NCI-H2227 treated with DMSO at 0.1 percent for 48 hours (cell line): Measurements from ENCODE around the gene PPARD.
"Not testable (repeated sequence)": the region's sequence is repeated elsewhere in the genome, so short reads cannot be mapped to it uniquely, and the experiment has no call there.

Source experiments
- DNase-seq: peaks from one replicate; lab custom pipeline; 2025; lab: John Stamatoyannopoulos, UW

Gene PPARD

GRCh38 chr6:35385457-35386202 lies 43.3 kb downstream of the PPARD start:
- peak; percentile 29 for DNase-seq

DNA sequence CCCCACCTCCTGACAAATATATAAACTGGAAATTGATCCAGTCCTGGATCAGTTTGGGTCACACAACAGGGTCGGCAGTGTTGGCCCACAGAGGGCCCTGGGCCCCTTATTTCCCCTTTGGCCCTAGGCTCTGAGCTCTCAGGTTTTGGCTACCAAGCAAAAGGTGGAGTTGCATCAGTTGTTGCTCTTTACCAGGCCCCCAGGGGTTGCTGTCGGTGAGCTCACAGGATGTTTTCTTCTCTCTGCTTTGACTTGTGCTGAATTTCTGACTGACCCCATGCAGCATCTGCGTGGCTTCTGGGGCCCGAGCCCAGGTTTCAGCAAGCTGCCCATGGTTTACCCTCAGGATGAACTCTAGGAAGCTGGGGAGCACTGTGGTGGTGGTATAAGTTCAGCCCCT lies 44.6 kb downstream of the PPARD start:
- no peak for DNase-seq

- DNase-seq, result no peak
These were observed 45.7 kb downstream of the PPARD start for GRCh38 chr6:35388030-35388429.

GRCh38 chr6:35388772-35389352 lies 46.5 kb downstream of the PPARD start:
- no peak for DNase-seq

DNA sequence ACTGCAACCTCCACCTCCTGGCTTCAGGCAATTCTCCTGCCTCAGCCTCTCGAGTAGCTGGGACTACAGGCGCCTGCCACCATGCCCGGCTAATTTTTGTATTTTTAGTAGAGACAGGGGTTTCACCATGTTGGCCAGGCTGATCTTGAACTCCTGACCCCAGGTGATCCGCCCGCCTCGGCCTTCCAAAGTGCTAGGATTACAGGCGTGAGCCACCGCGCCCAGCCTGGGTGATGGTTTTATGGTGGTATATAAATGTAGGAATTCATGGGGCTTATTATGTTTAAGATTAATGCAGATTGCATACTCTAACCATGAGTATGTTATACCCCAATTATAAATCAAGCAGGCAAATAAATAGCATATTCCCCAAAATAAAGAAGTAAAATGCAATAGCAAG lies 47.0 kb downstream of the PPARD start:
- DNase-seq, result not testable (repeated sequence)

GRCh38 chr6:35391240-35391968 lies 49.0 kb downstream of the PPARD start:
- no peak for DNase-seq

- no peak for DNase-seq
These were observed 49.8 kb downstream of the PPARD start for GRCh38 chr6:35392111-35392702.

- DNase-seq, result no peak
These were observed 50.7 kb downstream of the PPARD start for GRCh38 chr6:35392773-35393672.

DNA sequence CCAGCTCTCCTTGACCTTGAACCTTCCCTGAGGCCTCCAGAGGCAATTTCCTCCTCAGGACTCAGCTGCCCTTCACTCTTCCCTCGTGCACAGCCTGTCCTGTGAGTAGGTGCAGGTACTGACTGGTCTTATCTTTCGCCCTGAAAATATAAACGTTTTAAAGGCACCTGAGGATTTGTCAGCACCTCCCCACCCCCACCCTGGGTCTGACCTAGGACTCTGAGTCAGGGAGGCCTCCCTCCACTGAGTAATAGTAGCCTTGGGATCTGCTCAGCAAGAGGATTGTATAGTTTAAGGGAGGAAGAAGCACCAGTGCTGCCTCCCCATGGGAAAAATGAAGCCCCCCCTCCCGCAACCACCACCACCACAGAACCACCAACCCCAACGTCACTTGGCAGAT lies 54.6 kb downstream of the PPARD start:
- DNase-seq, result no peak

GRCh38 chr6:35397806-35398418 lies 55.6 kb downstream of the PPARD start:
- no peak for DNase-seq

DNA sequence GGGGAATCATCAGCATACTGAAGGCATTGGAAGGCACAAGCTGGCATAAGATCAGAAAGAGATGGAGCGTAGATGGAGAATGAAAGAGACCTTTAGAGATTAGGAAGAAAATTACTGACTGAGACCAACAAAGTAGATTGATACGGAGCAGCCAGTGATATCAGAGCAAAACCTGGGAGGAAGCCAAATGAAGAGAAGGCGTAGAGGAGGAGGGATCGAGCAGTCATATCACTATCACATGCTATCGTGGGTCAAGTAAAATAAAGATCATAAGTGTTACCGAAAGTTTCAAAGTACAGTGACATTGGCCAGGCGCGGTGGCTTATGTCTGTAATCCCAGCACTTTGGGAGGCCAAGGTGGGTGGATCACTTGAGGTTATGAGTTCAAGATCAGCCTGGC lies 56.2 kb downstream of the PPARD start:
- DNase-seq, result no peak

DNA sequence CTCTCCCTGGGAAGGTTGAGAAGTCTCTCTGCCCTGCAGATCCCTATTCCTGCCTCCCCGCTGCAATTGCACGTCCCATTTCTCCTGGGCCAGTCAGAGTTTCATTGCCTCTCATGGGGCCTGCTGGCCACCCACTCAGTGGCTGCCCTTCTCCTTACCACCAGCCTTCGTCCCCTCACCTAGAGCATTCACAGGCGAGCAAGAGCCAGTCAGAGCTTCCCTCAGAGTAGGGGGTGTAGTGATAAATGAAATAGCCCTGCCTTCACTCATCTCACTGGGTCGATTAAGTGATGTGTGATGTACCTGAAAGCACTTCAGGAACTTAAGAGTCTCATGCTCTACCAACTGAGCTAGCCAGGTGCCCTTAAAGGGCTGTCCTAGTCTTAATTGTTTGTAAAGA lies 57.8 kb downstream of the PPARD start:
- no peak for DNase-seq

DNA sequence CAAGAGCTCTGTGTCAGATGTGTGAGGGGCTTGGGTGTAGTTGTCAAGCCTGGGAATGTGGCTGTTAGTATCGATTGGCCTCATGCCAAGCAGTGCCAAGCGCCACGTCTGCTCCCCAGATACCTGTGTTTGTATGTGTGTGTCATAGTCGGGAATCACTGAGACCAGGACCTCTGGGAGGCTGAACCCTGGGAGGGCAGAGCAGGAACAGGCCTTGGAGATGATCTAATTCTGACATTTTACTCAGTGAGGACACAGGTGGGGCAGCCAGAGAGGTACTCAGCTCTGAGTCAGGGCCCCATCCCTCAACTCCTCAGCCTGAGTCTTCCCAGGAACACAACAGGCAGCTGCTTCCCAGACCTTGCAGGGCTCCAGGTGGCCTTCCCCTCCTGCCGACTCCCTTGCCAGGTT lies 58.5 kb downstream of the PPARD start:
- no peak for DNase-seq

- no peak for DNase-seq
These were observed 59.2 kb downstream of the PPARD start for GRCh38 chr6:35401514-35401913.

DNA sequence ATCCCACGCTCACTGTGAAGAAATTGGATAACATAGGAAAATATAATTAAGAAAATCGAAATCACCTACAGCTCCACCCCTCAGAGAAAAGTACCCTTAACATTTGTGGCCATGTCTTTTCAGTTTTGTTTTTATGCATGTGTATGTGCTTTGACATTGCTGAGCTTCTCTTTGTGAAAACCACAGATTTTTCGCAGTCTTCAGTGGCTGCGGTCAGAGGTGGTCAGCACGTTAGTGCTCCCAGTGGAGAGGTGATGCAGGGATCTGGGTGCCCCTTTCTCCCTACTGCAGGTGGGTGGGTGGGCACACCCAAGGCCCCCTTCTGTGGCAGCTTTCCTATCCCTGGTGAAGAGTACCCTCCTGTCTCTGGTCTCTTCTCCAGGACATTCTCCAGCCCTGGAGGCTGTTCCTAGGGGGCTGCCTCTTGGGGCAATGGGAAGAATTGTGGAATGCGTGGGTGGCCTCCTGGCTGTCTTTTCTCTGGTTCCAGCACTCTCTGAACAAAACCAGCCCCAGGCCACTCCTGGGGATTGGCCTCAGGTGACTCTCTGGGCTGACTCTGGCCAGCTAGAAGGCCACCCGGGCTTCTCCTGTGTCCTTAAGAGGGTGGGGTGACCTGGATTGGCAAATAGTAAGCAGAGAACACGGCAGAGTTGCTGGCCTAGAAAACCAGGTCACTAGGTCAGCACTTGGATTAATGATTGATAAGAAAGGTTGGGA lies 59.9 kb downstream of the PPARD start:
- no peak for DNase-seq

DNA sequence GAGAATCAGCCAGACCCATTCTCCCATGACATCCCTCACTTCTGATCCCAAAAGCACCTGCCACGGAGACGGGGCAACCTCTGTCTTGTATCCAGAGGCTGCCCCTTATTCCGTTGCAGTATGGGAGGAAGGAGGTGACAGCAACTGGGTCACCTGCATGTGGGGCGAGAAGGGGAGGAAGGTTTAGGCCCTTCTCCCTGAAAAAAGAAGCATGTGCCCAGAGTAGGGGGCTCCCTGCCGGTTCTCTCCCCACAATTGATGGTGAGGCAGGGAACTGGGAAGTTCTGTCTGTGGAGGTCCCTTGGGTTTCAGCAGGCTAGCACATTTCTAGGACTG lies 60.5 kb downstream of the PPARD start:
- no peak for DNase-seq

GRCh38 chr6:35403544-35404442 lies 61.4 kb downstream of the PPARD start:
- no peak for DNase-seq

DNA sequence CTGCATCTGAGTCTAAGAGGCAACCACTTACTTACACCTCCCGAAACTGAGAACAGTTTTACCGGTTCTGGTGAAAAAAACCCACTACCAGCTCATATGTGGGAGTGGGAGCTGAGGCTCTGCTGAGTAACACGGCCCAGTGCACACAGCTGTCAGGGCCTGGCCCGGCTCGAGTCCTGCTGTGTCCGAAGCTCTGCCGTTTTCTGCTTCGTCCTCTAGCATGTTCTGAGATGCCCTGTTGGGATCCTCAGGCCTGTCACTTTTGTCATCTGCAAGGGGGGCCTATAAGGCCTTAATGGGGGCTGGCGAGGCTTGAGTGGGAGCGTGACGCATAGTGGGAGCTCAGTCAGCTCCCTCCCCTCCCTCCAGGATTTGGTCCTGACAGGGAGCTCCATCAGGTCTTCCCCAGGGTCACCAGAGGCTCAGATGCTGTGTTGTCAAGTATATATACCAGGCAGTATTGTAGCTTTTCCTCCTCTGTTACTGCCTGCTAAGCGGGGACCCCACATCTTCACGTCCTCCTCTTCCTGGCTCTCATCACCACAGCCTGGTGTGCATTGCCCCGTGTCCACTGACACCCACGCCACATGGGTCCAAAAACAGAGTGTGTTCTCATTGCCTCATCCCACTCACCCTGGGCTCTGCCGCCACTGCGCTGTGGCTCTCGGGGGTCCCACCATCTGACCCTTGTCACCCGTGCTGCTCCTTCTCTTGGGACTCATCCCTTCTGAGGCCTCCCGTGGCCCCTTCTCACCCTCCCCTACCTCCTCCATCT lies 64.5 kb downstream of the PPARD start:
- no peak for DNase-seq

DNA sequence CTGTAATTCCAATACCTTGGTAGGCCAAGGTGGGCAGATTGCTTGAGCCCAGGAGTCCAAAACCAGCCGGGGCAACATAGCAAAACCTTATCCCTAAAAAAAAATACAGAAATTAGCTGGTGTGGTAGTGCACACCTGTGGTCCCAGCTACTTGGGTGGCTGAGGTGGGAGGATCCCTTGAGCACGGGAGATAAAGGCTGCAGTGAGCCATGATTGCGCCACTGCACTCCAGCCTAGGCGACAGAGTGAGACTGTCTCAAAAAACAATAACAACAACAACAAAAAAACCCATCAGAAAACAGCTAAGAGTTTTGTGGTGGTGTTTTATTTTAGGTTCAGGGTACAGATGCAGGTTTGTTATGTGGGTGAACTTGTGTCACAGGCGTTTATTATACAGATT lies 66.9 kb downstream of the PPARD start:
- no peak for DNase-seq
